Measurements from ENCODE around the gene SPTBN2.

The SPTBN2 gene

GRCh38 chr11:66687831-66688281 is 41.2 kb downstream of the SPTBN2 start:
- peaks cover 0 to 10% (median 0%) of the 10 kb centered on the region in 11 experiments; a peak in 1 of 22 replicates for H4K20me1 ChIP-seq
- H3K9ac ChIP-seq: peak overlapping the region in 1 of 11 experiments; percentile 44; a peak in 1 of 22 replicates
- H3K4me3 ChIP-seq: no peak overlapping the region
- H3K36me3 ChIP-seq: peaks cover 0 to 95% (median 89%) of the 10 kb centered on the region in 11 experiments; a peak in 16 of 22 replicates
- H3K27ac ChIP-seq: no peak overlapping the region
- H3K4me1 ChIP-seq: no peaks in the 10 kb centered on the region
- H3K27me3 ChIP-seq: no peaks in the 10 kb centered on the region
- no peak for TF ChIP-seq Cebpa-rat (IDR thresholded peaks at IDR 0.05)
- no peaks in the 10 kb centered on the region for H3K9me3 ChIP-seq (replicated peaks in 1 of 11)
- no peak overlapping the region for H3K4me2 ChIP-seq

GRCh38 chr11:66686801-66687750 is 41.9 kb downstream of the SPTBN2 start:
- Histone ChIP-seq H3K27ac (no peak overlapping the region), H4K20me1 (peaks cover 0 to 10% (median 0%) of the 10 kb centered on the region in 11 experiments; a peak in 1 of 22 replicates), H3K9ac (no peak overlapping the region), H3K9me3 (replicated peaks in 1 of 11) (no peaks in the 10 kb centered on the region), H3K4me1 (no peaks in the 10 kb centered on the region), H3K36me3 (peaks cover 0 to 87% (median 81%) of the 10 kb centered on the region in 11 experiments; a peak in 16 of 22 replicates), H3K4me2 (no peak overlapping the region), H3K4me3 (no peak overlapping the region), H3K27me3 (no peaks in the 10 kb centered on the region)
- TF ChIP-seq Cebpa-rat (IDR thresholded peaks at IDR 0.05): no peak

- Histone ChIP-seq H3K27me3 (no peaks in the 10 kb centered on the region), H3K27ac (no peak overlapping the region), H3K4me1 (no peaks in the 10 kb centered on the region; a peak in 2 of 20 replicates), H3K9me3 (replicated peaks in 1 of 11) (peaks cover 0 to 5% (median 0%) of the 10 kb centered on the region in 11 experiments; a peak in 1 of 22 replicates), H3K36me3 (peaks cover 0 to 78% (median 73%) of the 10 kb centered on the region in 11 experiments; a peak in 16 of 22 replicates), H3K4me2 (no peak overlapping the region), H3K9ac (peak overlapping the region in 1 of 11 experiments; percentile 32; a peak in 1 of 22 replicates), H4K20me1 (peaks cover 0 to 10% (median 0%) of the 10 kb centered on the region in 11 experiments; a peak in 1 of 22 replicates), H3K4me3 (no peak overlapping the region)
- no peak for TF ChIP-seq Cebpa-rat (IDR thresholded peaks at IDR 0.05)
These were observed 42.8 kb downstream of the SPTBN2 start for GRCh38 chr11:66686100-66686785.

- TF ChIP-seq Cebpa-rat (IDR thresholded peaks at IDR 0.05): no peak
- Histone ChIP-seq H3K4me3 (no peak overlapping the region), H3K27me3 (no peaks in the 10 kb centered on the region), H3K9ac (0 out of 22 replicates have a peak overlapping the region, but pooled peaks of 1 of the 11 experiments have one; percentile 32), H3K4me1 (peaks cover 0 to 8% (median 0%) of the 10 kb centered on the region in 10 experiments; a peak in 4 of 20 replicates), H3K27ac (no peak overlapping the region), H3K4me2 (no peak overlapping the region), H3K36me3 (peaks cover 0 to 71% (median 65%) of the 10 kb centered on the region in 11 experiments; a peak in 16 of 22 replicates), H4K20me1 (peaks cover 0 to 10% (median 0%) of the 10 kb centered on the region in 11 experiments; a peak in 2 of 22 replicates), H3K9me3 (replicated peaks in 1 of 11) (peaks cover 0 to 10% (median 0%) of the 10 kb centered on the region in 11 experiments; a peak in 1 of 22 replicates)
These were observed 43.5 kb downstream of the SPTBN2 start for GRCh38 chr11:66685276-66686099.

GRCh38 chr11:66684635-66685034 is 44.4 kb downstream of the SPTBN2 start:
- Histone ChIP-seq H3K4me3 (no peak overlapping the region), H3K9ac (no peak overlapping the region), H3K27me3 (no peaks in the 10 kb centered on the region), H3K4me2 (no peak overlapping the region), H3K4me1 (peaks cover 0 to 10% (median 0%) of the 10 kb centered on the region in 10 experiments; a peak in 4 of 20 replicates), H3K9me3 (replicated peaks in 1 of 11) (peaks cover 0 to 10% (median 0%) of the 10 kb centered on the region in 11 experiments; a peak in 1 of 22 replicates), H3K27ac (no peak overlapping the region), H3K36me3 (peaks cover 0 to 62% (median 56%) of the 10 kb centered on the region in 11 experiments; a peak in 16 of 22 replicates), H4K20me1 (peaks cover 0 to 7% (median 0%) of the 10 kb centered on the region in 11 experiments; a peak in 2 of 22 replicates)
- TF ChIP-seq Cebpa-rat (IDR thresholded peaks at IDR 0.05): no peak

- Histone ChIP-seq H3K36me3 (peaks cover 0 to 55% (median 49%) of the 10 kb centered on the region in 11 experiments; a peak in 16 of 22 replicates), H3K27ac (no peak overlapping the region), H3K4me1 (peaks cover 0 to 11% (median 1%) of the 10 kb centered on the region in 10 experiments; a peak in 7 of 20 replicates), H3K27me3 (no peaks in the 10 kb centered on the region), H3K9me3 (replicated peaks in 1 of 11) (peaks cover 0 to 10% (median 0%) of the 10 kb centered on the region in 11 experiments; a peak in 1 of 22 replicates), H3K9ac (no peak overlapping the region), H4K20me1 (peaks cover 0 to 5% (median 0%) of the 10 kb centered on the region in 11 experiments; a peak in 2 of 22 replicates), H3K4me2 (no peak overlapping the region), H3K4me3 (no peak overlapping the region)
- no peak for TF ChIP-seq Cebpa-rat (IDR thresholded peaks at IDR 0.05)
These were observed 45.1 kb downstream of the SPTBN2 start for GRCh38 chr11:66683877-66684276.

GRCh38 chr11:66680966-66681645 is 47.9 kb downstream of the SPTBN2 start:
- Histone ChIP-seq H3K27me3 (no peaks in the 10 kb centered on the region), H3K4me2 (peak overlapping the region in 2 of 11 experiments; percentile 15 to 18; a peak in 1 of 22 replicates), H4K20me1 (peaks cover 0 to 12% (median 0%) of the 10 kb centered on the region in 11 experiments; a peak in 8 of 22 replicates), H3K4me3 (no peak overlapping the region), H3K4me1 (peaks cover 11 to 30% (median 16%) of the 10 kb centered on the region in 10 experiments), H3K36me3 (peaks cover 0 to 32% (median 24%) of the 10 kb centered on the region in 11 experiments; a peak in 15 of 22 replicates), H3K9me3 (replicated peaks in 1 of 11) (peaks cover 0 to 10% (median 0%) of the 10 kb centered on the region in 11 experiments; a peak in 1 of 22 replicates), H3K27ac (no peak overlapping the region), H3K9ac (no peak overlapping the region)
- no peak for TF ChIP-seq Cebpa-rat (IDR thresholded peaks at IDR 0.05)
